GM19372 (cell line): ENCODE measurements around the gene SMYD1.
A peak's percentile ranks its signal among the peaks of the same experiment; 100 is the strongest.

ENCODE experiments used
- ATAC-seq: cut with Tn5 transposase; IDR thresholded peaks from one replicate; pipeline ENCODE4 v1.9.1; 2021; ENCODE audit warnings: mild to moderate bottlenecking, low read depth, moderate library complexity; ENCODE audit not compliant: unreplicated experiment

SMYD1 gene

DNA sequence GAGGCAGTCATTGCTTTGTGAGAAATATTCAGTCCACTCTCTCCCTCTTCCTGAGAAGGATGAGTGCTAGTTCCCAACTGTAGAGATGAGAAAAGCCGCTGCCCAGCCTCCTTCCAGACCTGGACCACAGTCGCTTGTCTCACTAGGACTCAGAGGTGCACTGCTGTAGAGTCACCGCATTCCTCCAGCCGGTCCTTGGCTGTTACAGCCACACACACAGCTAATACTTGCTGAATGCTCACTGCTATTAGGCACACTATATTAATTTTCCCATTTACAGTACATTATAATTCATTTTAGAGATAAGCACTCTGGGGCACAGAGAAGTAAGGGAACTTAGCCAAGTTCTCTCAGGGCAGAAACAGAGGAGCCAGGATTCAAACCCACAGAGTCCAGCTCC lies 70.2 kb downstream of the SMYD1 start:
- ATAC-seq, result no peak

DNA sequence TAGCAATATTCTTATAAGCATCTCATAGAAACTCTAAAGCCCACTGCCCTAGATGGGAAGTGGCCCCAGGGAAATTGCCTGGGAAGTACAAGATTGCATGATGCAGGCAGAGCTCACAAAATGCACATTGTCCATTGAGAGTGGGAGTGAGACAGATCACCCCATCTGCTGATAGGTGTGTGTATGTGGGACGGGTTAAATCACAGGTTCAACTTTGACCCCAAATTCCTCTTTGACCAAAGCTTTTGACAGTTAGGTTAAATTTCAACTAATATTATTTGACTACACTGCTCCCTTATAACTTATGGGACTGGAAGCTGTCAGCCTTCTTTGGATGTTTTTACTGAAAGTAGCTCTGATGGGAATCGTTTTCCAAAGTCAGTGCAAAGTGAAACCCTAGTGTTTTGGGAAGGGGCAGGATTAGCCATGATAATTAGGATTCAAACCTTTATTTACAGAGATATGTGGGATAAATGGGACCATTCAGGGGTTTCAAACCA lies 71.6 kb downstream of the SMYD1 start:
- ATAC-seq, result no peak

- ATAC-seq, result no peak
Measured at GRCh38 chr2:88139804-88140203, 72.2 kb downstream of the SMYD1 start.

DNA sequence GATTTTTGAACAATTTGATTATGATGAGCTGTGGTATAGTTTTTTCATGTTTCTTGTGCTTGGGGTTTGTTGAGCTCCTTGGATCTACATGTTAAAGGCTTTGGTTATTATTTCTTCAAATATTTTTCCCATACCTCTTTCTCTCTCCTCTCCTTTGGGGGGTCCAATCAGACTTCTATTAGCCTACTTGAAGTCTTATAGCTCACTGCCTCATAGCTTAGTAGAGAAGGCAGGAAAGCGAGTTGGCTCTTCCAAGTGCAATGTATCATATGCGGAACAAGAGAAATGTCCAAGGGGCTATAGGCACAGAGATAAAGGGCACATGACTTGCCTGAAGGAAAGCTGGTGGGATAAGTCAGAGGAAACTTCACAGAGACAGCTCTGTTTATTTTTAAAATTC lies 74.3 kb downstream of the SMYD1 start:
- no peak for ATAC-seq

DNA sequence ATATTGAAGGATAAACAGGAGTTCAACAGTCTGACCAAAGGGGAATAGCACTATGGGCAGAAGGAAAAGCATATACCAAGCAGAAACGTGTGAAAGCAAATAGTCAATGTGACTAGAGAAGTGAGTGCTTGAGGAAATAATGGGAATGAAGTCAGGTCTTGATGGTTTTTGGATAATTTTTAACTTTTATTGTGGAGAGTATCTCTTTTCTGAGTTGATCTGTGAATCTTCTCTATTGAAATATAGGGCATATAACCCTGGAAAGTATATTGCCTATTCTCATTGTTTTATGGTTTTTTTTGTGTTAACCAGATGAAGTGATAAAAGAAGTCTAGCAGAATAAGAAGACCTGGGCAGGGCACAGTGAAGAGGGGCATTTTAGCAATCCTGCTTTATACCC lies 76.6 kb downstream of the SMYD1 start:
- no peak for ATAC-seq

- ATAC-seq, result no peak
Measured at GRCh38 chr2:88144914-88145497, 77.4 kb downstream of the SMYD1 start.

DNA sequence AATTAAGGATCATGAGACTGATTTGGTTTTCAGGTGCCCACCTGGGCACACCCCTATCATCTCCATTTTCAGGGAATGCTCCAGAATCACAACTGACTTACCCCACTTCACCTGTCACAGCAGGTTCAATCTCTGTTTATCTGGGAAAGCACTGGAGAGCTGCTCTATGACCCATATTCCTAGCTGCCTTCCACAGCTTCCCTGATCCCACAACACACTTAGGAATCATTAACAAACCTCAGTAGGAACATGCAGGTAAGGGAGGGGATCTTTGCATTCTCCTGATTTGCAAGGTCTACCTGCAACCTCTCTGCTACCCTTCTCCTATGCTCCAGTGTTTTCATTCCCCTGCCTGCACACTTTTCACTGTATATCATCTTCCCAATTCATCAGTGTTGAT lies 79.0 kb downstream of the SMYD1 start:
- ATAC-seq, result no peak

GRCh38 chr2:88147145-88147544 lies 79.5 kb downstream of the SMYD1 start:
- ATAC-seq, result no peak

DNA sequence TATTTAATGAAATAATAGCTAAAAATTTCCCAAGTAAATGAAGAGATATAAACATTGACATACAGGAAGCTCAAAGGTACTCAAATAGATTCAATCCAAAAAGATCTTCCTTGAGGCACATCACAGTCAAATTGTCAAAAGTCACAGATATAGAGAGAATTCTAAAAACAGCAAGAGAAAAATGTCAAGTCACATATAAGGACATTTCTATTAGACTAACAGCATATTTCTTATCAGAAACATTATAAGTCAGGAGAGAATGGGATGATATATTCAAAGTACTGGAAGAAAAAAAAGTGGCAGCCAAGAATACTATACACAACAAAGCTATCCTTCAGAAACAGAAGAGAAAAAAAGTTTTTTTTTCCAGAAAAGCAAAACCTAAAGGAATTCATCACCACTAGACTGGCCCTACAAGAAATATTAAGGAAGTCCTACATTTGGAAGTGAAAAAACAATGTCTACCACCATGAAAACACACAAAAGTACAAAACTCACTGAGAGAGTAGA lies 81.4 kb downstream of the SMYD1 start:
- no peak for ATAC-seq

DNA sequence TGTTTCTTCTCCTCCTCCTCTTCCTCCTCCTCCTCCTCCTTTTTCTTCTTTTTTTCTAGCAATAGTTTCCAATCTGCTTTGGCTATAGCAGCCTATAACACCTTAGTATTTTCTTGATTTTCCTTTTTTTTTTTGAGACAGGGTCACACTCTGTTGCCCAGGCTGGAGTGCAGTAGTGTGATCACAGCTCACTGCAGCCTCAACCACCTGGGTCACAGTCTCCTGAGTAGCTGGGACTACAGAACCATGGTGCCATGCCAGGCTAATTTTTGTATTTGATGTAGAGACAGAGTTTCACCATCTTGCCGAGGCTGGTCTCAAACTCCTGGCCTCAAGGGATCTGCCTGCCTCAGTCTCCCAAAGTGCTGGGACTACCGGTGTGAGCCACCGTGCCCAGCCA lies 91.9 kb downstream of the SMYD1 start:
- ATAC-seq, result peak; percentile 15

GRCh38 chr2:88159955-88160415 lies 92.4 kb downstream of the SMYD1 start:
- peak; percentile 64 for ATAC-seq

DNA sequence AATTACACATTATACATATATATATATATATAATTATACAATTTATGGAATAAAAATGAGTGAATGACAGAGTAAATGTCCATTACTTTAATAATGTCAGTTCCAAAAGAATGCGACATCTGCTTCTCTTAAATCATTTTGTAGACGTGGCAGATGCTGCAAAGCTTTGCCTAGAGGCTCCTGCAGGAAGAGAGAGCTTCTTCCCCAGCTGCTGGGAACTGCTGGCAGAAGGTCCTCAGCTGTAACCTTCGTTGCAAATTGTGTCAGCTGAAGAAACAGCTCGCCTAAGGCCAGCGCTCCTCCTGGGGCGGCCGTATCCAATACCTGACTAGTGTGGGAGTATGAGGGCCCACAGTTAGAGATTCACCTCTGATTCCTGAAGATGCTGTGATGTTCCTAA lies 92.9 kb downstream of the SMYD1 start:
- no peak for ATAC-seq

GRCh38 chr2:88161446-88162244 lies 94.0 kb downstream of the SMYD1 start:
- ATAC-seq, result no peak
